Upper lobe of left lung (tissue), 4 donors: ENCODE data around the gene GOLGA6L2.

Experiments used
- EP300 ChIP-seq, 4 donors: sonication (generic); formaldehyde crosslinking; IDR thresholded peaks; one replicate each; pipeline ENCODE4 v1.5.1; 2017; ENCODE audit warnings: antibody characterized with exemption in 4 of 4, control low read depth in 2 of 4
- POLR2AphosphoS5 ChIP-seq, 2 donors: sonication (generic); formaldehyde crosslinking; IDR thresholded peaks; one replicate each; pipeline ENCODE4 v1.5.1; 2017; ENCODE audit warnings: antibody characterized with exemption in 2 of 2
- TF ChIP-seq, protein P1 (sequence below), 6 experiments: fragments of 450-650 bp in 4 of 6; fragments of 200-600 bp in 2 of 6; sonication (generic) in 2 of 6; IDR thresholded peaks; one replicate each; pipeline ENCODE4 v1.5.1; 2016 to 2019; ENCODE audit warnings: antibody characterized with exemption in 6 of 6

DNA sequence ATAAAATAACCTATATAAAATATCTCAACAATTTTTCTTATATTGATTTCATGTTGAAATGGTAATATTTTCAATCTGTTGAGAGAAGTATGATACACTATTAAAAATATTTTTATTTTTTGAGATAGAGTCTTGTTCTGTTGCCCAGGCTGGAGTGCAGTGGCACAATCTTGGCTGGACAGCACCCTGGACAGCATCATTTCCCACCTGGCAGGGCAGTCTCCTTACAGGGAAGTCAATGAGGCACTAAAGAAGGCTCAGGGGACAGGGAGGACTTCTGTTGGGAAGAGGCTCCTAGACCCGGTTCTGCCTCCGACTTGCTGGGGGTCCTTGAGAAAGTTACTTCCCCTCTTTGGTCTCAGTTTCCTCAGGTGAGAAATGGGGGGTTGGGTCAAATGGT lies 9.4 kb downstream of the GOLGA6L2 start:
- no peak for TF ChIP-seq EP300 (IDR thresholded peaks at IDR 0.05)
- TF ChIP-seq, protein P1, sequence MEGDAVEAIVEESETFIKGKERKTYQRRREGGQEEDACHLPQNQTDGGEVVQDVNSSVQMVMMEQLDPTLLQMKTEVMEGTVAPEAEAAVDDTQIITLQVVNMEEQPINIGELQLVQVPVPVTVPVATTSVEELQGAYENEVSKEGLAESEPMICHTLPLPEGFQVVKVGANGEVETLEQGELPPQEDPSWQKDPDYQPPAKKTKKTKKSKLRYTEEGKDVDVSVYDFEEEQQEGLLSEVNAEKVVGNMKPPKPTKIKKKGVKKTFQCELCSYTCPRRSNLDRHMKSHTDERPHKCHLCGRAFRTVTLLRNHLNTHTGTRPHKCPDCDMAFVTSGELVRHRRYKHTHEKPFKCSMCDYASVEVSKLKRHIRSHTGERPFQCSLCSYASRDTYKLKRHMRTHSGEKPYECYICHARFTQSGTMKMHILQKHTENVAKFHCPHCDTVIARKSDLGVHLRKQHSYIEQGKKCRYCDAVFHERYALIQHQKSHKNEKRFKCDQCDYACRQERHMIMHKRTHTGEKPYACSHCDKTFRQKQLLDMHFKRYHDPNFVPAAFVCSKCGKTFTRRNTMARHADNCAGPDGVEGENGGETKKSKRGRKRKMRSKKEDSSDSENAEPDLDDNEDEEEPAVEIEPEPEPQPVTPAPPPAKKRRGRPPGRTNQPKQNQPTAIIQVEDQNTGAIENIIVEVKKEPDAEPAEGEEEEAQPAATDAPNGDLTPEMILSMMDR (IDR thresholded peaks at IDR 0.05) = no peak
- TF ChIP-seq POLR2AphosphoS5 (IDR thresholded peaks at IDR 0.05) = no peak
